GM18951 (cell line): ENCODE results near the gene HNRNPA0.

Experiments
- POLR2A ChIP-seq: IDR thresholded peaks from 4 replicates; pipeline ENCODE4 v1.6.1; 2011; ENCODE audit warnings: mild to moderate bottlenecking; ENCODE audit not compliant: insufficient read length, insufficient read depth; ENCODE audit errors: extremely low read depth
- in situ Hi-C: fragments of 300-500 bp; cut with MboI; formaldehyde crosslinking; loops from one replicate; pipeline ENCODE4 v1.12.0; 2022; ENCODE audit warnings: low sequenced_read_pairs, mixed read lengths, inconsistent platforms; ENCODE audit not compliant: unreplicated experiment

Gene HNRNPA0

DNA sequence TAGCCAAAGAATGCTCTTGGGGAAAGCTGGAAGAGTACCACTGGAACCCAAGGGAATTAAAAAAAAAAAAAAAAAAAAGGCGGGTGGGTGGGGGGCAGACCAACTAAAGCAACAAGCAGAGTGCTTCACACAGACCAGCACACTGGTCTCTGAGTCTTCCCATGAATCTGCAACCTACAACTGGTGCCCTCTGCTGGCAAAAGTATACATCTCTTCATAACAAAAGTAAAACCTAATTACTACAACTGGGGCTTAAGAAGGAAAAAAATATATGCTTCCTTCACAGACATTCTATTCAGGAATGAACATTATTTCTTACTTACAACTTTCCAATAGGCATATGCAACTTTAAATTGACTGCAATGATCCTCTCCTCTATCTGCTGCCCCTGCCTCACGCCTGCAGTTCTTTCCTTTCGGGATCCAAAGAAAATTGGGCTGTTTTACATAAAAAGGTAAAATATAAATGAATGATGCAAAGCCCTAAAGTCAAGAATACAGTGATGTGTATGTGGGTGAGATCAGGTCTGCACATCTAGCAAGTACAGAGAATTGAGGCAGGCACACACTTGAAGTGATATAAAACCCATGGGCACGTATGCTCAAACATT, 11.0 kb downstream of the HNRNPA0 start:
- in situ Hi-C loops: loop anchor here (10.0 kb wide), 1 partner anchor 88 kb away; no protein-coding TSS in a partner anchor

DNA sequence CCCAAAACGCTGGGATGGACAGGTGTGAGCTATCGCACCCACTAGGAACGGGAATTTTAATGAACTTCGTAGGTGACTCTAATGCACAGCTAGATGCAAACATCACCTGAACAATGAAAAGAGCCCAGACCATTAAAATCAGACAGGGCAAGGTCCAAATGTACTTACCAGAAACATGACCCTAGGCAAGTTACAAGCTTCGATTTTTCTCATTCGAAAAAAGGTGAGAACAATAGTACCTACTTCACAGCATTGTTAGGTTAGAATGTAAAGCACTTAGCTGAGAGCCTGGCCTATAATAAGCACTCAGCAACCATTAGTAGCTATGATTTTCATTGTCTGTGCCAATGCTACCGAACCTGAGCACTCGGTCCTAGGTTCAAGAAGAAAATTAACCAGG, 12.4 kb downstream of the HNRNPA0 start:
- no peak for TF ChIP-seq POLR2A
- in situ Hi-C loops: loop anchor here (10.0 kb wide), 1 partner anchor 87 kb away; no protein-coding TSS in a partner anchor

More for the DNA sequence above, 11.0 kb downstream of the HNRNPA0 start:
- TF ChIP-seq POLR2A: no peak

DNA sequence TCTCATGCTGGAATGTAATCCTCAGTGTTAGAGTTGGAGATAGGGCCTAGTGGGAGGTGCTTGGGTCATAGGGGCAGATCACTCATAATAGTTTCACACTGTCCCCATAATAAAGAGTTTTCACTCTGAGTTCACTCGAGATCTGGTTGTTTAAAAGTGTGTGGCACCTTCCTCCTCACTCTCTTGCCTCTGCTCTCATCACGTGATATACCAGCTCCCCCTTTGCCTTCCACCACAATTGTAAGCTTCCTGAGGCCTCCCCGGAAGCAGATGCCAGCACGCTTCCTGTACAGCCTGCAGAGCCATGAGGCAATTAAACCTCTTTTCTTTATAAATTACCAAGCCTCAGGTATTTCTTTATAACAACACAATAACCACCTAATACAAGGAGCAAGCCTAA, 14.4 kb downstream of the HNRNPA0 start:
- in situ Hi-C loops: loop anchor here (10.0 kb wide), 1 partner anchor 85 kb away; no protein-coding TSS in a partner anchor

DNA sequence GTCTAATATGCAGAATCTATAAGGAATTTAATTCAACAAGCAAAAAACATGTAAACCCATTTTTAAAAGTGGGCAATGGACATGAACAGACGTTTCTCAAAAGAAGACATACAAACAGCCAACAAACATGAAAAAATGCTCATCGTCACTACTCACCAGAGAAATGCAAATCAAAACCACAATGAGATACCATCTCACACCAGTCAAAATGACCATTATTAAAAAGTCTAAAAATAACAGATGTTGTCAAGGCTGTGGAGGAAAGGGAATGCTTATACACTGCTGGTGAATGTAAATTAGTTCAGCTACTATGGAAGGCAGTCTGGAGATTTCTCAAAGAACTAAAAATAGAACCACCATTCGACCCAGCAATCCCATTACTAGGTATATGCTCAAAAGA, 15.2 kb downstream of the HNRNPA0 start:
- no peak for TF ChIP-seq POLR2A
- in situ Hi-C loops: no loop called here

More for the DNA sequence above, 14.4 kb downstream of the HNRNPA0 start:
- no peak for TF ChIP-seq POLR2A

DNA sequence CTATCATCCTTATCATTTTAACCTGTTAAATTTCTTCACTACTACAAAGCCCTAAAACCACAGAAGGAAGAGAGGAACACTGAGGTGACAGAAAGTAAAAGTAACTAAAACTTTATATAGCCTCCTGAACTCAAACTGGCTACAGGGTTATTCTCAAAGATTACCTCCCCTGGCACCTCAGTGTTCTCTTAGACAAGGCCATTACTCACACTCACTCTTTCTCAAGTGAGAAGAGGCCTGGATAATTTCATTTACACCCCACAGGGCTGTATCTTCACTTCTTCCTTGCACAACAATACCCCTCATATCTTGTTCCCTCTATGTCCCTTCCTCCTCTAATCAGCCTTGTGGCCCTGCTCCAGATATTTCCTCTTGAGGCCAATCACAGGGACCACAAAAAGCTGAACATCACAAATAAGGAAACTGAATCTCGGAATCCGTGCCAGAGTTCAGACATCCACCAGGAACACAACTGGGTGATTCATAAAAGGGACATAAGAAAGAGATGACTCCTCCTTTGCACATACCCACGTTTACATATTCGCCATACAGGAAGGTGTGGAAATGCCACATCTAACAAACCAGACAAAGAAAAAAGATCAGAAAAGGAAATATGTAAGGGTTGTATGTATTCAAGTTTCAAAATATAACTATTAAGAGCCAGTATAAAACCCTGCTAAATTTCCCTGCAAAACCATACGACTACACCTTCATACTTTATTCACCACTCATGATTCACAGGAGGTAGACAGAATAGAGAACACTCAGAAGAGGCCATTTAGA, 16.6 kb downstream of the HNRNPA0 start:
- in situ Hi-C loops: no loop called here
- TF ChIP-seq POLR2A: no peak

DNA sequence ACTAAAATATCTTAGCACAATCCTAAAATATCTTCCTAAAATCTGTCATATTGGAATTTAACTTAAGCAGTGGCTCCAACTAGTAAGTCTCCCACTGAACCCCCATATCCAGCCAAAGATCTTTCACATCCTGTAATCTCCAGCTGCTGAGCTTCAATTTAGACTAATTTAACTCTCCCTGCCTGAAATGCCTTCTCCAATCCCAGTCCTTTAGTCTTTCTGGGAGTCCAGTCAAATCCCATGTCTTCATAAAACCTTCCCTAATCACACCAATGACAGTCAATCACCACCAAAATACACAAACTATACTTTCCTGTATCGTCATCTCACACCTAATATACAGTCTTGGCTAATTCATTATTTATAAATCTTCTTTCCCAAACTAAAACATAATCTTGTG, 17.7 kb downstream of the HNRNPA0 start:
- in situ Hi-C loops: no loop called here
- TF ChIP-seq POLR2A: no peak

DNA sequence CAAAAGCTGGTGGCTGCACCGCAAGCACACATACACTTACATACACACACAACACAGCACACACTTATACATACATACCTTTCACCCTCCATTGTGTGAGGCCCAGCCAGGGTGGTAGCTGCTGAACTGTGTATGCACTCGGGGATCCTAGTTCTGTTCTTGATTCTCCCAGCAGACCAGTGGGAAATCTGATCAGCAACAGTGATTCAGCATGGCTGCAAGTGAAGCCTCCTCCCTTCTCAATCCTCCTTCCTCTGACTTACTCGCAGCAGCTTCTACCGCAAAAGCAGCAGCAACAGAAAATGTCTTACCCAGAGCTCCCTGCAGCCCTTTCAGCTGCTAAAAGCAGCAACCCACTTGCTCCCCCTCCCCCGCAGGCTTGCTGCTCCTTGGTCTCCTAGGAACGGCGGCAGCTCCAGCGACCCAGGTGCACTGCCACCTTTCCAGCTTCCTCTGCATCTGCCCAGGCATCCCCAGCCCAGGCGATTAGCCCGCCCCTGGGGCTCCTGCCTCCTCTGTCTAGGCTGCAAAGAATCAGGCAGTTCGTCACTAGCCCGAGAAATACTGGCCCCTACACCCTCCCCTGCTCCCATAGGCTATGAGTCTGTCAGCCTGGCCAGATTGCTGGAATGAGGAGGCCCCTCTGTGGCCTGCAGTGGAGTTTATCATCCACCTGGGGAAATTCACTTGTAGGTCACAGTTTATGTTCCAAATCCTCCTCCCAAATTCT, 18.4 kb downstream of the HNRNPA0 start, which contains the start of gene KLHL3:
TSS of gene KLHL3 (minus strand) at position 535 of the 730 bp plus-strand sequence. CDS start at position 92, 443 bp downstream.
- in situ Hi-C loops: no loop called here
- TF ChIP-seq POLR2A: peak; percentile 45

DNA sequence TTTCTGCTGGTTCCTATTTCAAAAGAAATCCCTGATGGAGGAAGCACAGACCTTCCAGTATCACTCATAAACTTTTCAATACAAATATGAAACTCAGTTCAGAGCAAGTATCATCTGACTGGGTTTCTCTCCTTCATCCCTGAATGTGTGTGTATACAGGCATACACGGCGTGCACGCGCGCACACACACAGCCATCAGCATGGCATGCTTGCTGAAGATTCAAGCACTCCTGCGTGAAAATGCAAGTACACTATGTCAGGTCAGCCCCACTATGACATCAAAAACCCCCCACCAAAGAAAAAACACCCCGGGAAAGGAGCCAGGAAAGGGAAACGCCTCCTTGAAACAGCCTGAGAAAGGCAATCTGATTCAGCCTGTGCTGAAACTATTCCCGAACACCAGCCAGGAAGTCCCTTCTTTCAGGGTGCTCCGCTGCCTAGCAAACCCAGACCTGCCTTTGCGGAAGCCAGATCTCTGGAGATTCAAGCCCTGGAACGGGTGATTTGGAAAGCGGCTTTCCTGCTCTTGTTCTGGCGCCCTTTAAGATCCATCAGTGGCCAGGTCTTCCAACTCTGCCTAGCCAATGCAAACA, 19.1 kb downstream of the HNRNPA0 start:
- in situ Hi-C loops: no loop called here
- TF ChIP-seq POLR2A: no peak

DNA sequence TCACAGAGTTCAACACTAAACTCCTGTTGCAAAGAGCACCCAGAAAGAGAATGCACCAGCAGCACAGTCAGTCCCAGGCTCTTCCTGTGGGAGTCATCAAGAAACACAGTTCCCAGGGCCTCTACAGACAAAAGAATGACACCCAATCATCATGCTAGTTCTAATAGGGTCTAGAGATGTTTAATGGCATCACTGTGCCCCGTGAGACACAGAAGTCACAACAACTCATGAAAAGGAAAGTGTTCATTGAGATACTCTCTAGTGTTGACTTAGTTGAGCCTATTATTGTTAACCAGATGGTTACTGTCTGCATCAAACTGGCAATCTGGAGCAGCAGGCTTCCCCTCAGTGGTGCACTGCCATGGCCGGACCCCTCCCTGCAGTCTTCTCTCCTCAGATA, 19.8 kb downstream of the HNRNPA0 start:
- no peak for TF ChIP-seq POLR2A
- in situ Hi-C loops: no loop called here

DNA sequence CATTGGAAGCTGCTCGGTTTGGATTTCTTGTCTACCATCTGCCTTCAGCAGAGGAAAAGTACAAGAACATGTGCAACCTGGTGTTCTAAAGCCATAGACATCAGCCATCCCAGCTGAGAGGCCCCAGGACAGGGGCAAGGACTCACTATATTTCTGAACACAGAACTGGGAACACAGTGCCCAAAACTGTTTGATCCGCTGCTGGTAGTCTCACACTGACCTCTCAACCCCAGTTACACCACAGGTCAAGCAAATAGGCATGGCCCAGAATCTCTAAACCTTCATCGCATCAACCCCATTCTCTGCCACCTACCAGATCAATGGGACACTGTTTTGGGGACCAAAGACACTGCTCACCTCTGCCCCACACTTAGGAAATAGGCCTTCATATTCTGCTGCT, 20.2 kb downstream of the HNRNPA0 start:
- no peak for TF ChIP-seq POLR2A
- in situ Hi-C loops: no loop called here

DNA sequence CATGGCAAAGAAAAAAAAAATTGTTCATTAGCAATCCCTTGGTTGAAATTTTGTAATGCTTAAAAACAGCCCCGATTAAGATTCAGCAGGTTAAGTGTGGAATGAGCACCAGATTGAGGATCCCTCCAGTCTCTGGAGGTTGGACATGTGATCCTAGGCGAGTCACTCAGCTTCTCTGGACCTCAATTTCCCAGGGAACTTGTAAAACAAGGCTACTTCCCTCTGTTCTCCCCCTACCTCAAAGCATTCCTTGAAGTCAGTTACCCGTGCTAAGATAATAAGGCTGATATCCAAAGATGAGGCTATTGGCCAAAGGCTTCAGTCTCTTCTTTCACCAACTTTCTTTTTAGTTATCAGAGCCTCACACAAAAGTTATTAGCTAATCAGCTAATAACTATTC, 21.2 kb downstream of the HNRNPA0 start:
- in situ Hi-C loops: no loop called here
- no peak for TF ChIP-seq POLR2A

DNA sequence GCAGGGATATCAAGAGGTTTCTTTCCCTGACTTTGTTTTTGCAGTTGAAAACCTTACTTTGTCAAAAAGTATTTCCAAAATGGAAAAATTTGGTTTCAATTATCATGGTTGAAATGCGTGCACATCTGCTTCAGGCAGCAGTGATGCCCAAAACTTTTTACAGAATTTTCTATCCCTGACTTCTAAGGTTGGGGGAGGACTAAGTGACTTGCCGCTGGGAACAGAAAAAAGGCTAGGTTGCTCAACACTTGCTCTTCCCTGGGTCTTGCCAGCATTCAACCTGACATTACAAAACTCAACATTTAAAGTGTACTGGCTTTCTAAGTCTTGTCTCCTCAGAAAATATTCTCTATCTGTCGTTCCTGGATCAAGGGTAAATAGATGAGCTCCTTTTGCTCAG, 23.0 kb downstream of the HNRNPA0 start:
- no peak for TF ChIP-seq POLR2A
- in situ Hi-C loops: no loop called here

DNA sequence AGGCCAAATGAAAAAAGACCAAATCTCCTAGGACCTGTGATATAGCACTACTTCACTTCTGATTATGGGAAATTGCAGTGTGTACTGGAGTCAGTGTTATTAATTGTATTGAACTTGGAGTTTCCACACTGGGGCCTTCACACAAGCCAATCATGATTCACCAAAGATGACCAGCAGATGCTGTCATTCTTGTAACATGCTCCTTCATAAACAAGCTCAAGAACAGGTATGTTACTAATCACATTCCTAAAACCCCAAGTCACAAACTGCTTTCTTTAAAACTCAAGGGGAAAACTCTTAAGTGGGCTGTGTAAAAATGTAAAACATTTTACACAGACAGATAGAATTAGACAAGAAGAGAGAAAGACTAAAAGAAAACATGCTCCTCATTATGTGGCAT, 23.8 kb downstream of the HNRNPA0 start:
- in situ Hi-C loops: no loop called here
- no peak for TF ChIP-seq POLR2A
